Activated CD8-positive, alpha-beta memory T cell treated with anti-CD3 and anti-CD28 coated beads, Interleukin-2, amount 50 U/mL, for 4 hours (primary cell): ENCODE results near the gene NEU3.
"Not testable (repeated sequence)": the region's sequence is repeated elsewhere in the genome, so short reads cannot be mapped to it uniquely, and the experiment has no call there.

Experiments
- DNase-seq: peaks from one replicate; pipeline ENCODE4 v3.0.0-alpha.2; 2020

The NEU3 gene

GRCh38 chr11:74988541-74989259, at the start of gene NEU3:
Gene NEU3 (plus strand): TSS chr11:74988933. CDS start chr11:74989061, 128 bp downstream.
- DNase-seq, result peak; percentile 85

GRCh38 chr11:74941492-74941891, 47.2 kb upstream of the NEU3 start:
- no peak for DNase-seq

- no peak for DNase-seq
Observed at GRCh38 chr11:74942073-74942759, 46.5 kb upstream of the NEU3 start.

- DNase-seq, result no peak
Observed at GRCh38 chr11:74948546-74948897, 40.2 kb upstream of the NEU3 start.

- DNase-seq, result peak; percentile 97
Observed at GRCh38 chr11:74948898-74949752, 39.6 kb upstream of the NEU3 start, which contains the start of the genes SPCS2 and XRRA1. Gene SPCS2 (plus strand): TSS chr11:74949266. CDS start chr11:74949286, 20 bp downstream. Gene XRRA1 (minus strand): TSS chr11:74949091. CDS start chr11:74940878, 8,213 bp downstream.

GRCh38 chr11:74949753-74950137, 39.0 kb upstream of the NEU3 start:
- no peak for DNase-seq

GRCh38 chr11:74950374-74950969, 38.3 kb upstream of the NEU3 start:
- DNase-seq, result no peak

GRCh38 chr11:74951226-74951625, 37.5 kb upstream of the NEU3 start:
- no peak for DNase-seq

- DNase-seq, result no peak
Observed at GRCh38 chr11:74952752-74953151, 36.0 kb upstream of the NEU3 start.

GRCh38 chr11:74953451-74953850, 35.3 kb upstream of the NEU3 start:
- DNase-seq, result no peak

GRCh38 chr11:74954199-74954598, 34.5 kb upstream of the NEU3 start:
- no peak for DNase-seq

- no peak for DNase-seq
Observed at GRCh38 chr11:74956397-74957015, 32.2 kb upstream of the NEU3 start.

GRCh38 chr11:74957937-74958629, 30.6 kb upstream of the NEU3 start:
- no peak for DNase-seq

- DNase-seq, result not testable (repeated sequence)
Observed at GRCh38 chr11:74960128-74960527, 28.6 kb upstream of the NEU3 start.

GRCh38 chr11:74966651-74967050, 22.1 kb upstream of the NEU3 start:
- DNase-seq, result no peak

GRCh38 chr11:74970852-74971395, 17.8 kb upstream of the NEU3 start:
- no peak for DNase-seq

GRCh38 chr11:74971424-74971823, 17.3 kb upstream of the NEU3 start:
- no peak for DNase-seq

GRCh38 chr11:74978041-74978440, 10.7 kb upstream of the NEU3 start:
- DNase-seq, result no peak

- DNase-seq, result no peak
Observed at GRCh38 chr11:74980634-74981033, 8.1 kb upstream of the NEU3 start.

- DNase-seq, result no peak
Observed at GRCh38 chr11:74981888-74982287, 6.8 kb upstream of the NEU3 start.

- DNase-seq, result no peak
Observed at GRCh38 chr11:74984070-74984469, 4.7 kb upstream of the NEU3 start.

GRCh38 chr11:74984730-74985129, 4.0 kb upstream of the NEU3 start:
- DNase-seq, result no peak
